ENCODE results near the gene SULT2A1.
A peak's percentile ranks its signal among the peaks of the same experiment; 100 is the strongest.
"Not testable (repeated sequence)": the region's sequence is repeated elsewhere in the genome, so short reads cannot be mapped to it uniquely, and the experiment has no call there.

SULT2A1 gene, protein sequence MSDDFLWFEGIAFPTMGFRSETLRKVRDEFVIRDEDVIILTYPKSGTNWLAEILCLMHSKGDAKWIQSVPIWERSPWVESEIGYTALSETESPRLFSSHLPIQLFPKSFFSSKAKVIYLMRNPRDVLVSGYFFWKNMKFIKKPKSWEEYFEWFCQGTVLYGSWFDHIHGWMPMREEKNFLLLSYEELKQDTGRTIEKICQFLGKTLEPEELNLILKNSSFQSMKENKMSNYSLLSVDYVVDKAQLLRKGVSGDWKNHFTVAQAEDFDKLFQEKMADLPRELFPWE

GRCh38 chr19:47886010-47886559, at the start of gene SULT2A1:
Gene SULT2A1, minus strand, starts transcription at chr19:47886315. Its CDS starts 58 bp downstream, at chr19:47886257.
- no peak for DNase-seq (ENCODE audit: low spot score)

GRCh38 chr19:47928581-47928980, 42.5 kb upstream of the SULT2A1 start:
- not testable (repeated sequence) for DNase-seq (ENCODE audit: low spot score)

- DNase-seq (ENCODE audit: low spot score): not testable (repeated sequence)
These were observed 34.0 kb upstream of the SULT2A1 start for GRCh38 chr19:47920107-47920506.

DNA sequence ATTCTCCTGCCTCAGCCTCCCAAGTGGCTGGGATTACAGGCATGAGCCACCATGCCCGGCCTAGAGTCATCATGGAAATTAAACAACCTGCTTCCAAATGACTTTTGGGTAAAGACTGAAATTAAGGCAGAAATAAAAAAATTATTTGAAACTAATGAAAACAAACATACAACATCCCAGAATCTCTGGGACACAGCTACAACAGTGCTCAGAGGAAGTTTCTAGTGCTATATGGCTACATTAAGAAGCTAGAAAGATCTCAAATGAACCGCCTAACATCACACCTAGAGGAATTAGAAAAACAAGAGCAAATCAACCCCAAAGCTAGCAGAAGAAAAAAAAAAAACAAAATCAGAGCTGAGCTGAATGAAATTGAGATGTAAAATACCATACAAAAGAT, 24.1 kb upstream of the SULT2A1 start:
- DNase-seq (ENCODE audit: low spot score): not testable (repeated sequence)

DNA sequence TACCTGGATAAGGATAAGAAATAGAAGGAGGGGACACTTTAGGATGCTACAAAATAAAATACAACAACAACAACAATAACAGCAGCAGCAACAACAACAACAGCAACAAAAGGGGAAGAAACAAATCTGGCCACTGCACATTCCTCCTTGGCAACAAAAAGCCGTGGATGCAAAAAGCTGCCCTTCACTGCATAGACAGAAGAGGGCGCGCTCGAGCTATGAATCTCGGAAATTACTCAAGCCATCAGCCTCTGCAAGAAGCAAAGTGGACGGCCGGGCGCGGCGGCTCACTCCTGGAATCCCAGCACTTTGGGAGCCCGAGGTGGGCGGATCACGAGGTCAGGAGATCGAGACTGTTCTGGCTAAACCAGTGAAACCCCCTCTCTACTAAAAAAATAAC, 23.2 kb upstream of the SULT2A1 start:
- not testable (repeated sequence) for DNase-seq (ENCODE audit: low spot score)

DNA sequence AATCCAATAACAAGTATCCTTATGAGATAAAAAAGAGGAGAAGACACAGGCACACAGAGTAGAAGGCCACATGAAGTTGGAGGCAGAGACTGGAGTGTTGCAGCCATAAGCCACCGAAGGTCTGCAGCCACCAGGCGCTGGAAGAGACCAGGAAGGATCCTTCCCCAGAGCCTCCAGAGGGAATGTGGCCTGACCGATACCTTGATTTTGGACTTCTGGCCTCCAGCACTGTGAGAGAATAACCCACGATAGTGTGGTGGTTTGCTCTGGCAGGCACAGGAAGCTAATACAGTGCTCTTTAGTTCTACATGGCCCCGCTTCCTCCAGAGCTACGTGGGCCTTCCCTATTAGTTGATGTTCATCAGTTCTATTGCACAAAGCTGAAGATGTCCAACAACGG, 15.3 kb upstream of the SULT2A1 start:
- DNase-seq (ENCODE audit: low spot score): no peak

- DNase-seq (ENCODE audit: low spot score): no peak
These were observed 13.2 kb upstream of the SULT2A1 start for GRCh38 chr19:47899335-47899734.

- DNase-seq (ENCODE audit: low spot score): no peak
These were observed 11.7 kb upstream of the SULT2A1 start for GRCh38 chr19:47897861-47898260.

GRCh38 chr19:47896773-47897172, 10.7 kb upstream of the SULT2A1 start:
- no peak for DNase-seq (ENCODE audit: low spot score)

DNA sequence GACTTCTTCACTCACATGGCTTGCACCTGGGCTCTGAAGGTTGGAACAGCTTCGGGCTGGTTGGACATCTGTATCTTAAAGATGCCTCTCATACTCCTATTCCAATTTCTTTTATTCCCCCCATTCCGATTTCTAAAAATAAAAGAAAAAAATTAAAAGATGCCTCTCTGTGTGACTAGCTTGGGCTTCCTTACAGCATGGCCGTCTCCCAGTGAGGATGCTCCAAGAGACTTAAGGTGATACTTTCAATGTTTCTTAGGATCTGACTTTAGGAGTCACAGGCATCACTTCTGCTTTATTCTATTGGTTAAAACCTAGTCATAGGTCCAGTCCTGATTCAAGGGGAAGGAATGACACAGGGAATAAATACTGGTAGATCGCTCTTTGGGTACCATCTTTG, 9.9 kb upstream of the SULT2A1 start:
- DNase-seq (ENCODE audit: low spot score): no peak

DNA sequence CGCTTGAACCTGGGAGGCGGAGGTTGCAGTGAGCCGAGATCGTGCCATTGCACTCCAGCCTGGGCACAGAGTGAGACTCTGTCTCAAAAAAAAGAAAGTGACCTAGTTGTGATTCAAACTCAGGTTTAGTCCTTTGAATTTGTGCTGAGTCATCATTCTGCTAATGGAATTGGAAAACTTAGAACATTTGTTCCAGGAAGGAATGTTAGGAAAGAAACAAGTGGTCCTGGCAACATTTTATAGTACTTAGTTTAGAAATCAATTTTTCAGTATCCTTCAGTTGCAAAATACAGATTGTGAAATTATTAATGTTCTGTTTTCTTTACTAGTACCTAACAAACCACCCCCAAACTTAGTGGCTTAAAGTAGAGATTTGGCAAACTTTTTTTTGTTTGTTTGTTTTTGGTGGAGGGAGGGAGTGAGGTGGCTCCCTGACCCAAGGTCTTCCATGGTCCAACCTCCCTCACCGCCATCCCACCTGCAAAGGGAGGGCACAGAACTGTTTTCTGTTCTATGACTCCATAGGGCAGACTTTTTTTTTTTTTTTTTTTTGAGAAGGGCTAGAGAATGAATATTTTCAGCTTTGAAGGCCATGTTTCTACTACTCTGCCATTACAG, 9.2 kb upstream of the SULT2A1 start:
- DNase-seq (ENCODE audit: low spot score): no peak

- no peak for DNase-seq (ENCODE audit: low spot score)
These were observed 6.0 kb upstream of the SULT2A1 start for GRCh38 chr19:47891923-47892666.

GRCh38 chr19:47891622-47891922, 5.5 kb upstream of the SULT2A1 start:
- DNase-seq (ENCODE audit: low spot score): no peak

DNA sequence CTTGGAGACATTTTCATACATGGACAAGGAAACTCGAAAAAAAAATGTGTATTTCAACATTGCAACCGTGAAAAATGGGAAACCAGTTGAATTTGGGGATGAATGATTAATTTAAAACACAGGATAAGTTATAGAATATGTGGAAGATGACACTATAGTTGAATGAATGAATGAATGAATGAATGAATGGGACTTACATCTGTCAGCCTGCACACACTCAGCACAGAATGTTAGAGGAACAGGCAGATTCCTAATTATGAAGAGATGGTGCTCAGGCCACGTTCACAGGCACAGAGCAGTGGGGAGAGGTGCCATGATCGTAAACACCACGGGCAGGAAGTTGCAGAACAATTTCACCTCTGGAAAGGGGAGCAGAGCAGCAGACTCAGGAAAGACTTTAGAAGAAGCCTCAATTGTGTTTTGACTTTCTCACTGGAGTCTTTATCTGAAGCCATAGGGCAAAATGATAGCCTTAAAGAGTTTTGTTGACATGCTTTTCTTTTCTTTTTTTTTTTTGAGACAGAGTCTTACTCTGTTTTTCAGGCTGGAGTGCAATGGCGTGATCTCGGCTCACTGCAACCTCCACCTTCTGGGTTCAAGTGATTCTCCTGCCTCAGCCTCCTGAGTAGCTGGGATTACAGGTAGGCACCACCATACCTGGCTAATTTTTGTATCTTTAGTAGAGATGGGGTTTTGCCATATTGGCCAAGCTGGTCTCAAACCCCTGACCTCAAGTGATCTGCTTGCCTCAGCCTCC, 4.9 kb upstream of the SULT2A1 start:
- no peak for DNase-seq (ENCODE audit: low spot score)

DNA sequence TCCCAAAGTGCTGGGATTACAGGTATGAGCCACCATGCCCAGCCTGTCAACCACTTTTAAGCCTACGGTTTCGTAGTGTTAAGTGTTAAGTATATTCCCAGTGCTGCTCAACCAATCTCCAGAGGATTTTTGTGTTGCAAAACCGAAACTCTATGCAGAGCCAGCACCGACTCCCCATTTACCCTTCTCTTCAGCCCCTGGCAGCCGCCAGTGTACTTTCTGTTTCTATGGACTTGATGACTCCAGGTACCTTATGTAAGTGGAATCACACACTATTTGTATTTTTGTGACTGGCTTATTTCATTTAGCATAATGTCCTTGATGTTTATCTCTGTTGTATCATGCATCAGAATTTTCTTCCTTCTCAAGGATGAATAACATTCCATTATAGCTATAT, 1.1 kb downstream of the SULT2A1 start:
- DNase-seq (ENCODE audit: low spot score): no peak

GRCh38 chr19:47882890-47883289, 3.2 kb downstream of the SULT2A1 start:
- no peak for DNase-seq (ENCODE audit: low spot score)

GRCh38 chr19:47881757-47882156, 4.4 kb downstream of the SULT2A1 start:
- DNase-seq (ENCODE audit: low spot score): no peak

- DNase-seq (ENCODE audit: low spot score): not testable (repeated sequence)
These were observed 6.7 kb downstream of the SULT2A1 start for GRCh38 chr19:47879385-47879784.

DNA sequence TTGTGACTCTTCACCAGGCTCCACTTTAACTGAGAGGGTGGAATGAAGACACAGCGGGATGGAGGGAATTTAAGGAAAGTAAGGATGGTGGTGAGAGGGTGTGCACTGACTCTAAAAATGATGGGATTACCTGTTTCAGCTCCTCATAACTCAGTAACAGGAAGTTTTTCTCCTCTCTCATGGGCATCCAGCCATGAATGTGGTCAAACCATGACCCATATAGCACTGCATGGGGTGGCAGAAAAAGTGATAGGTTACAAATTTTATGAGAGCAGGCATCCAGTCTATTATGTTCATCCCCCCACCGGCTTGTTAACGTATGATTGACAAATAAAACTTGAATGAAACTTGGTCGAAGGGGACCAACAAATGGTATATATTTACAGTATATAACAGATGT, 7.2 kb downstream of the SULT2A1 start:
- no peak for DNase-seq (ENCODE audit: low spot score)

DNA sequence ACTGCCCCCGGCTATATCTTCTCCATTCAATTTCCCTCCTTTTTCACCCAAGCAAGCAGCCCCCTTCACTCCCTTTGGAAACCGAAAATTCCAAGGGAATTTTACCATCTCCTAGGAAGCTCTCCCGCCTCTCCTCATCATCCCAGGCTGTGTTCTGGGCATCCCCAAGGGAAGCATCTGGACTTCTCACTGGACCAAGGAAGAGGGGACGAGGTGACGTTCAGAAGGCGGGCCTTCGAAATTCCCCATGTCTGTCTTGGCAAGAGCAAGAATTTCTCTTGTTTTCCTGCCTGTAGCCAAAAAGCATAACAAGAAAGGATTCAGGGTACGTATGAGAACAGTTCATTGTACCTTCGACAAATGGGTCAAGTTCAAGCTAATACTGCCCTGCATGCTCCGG, 20.9 kb downstream of the SULT2A1 start:
- DNase-seq (ENCODE audit: low spot score): no peak

DNA sequence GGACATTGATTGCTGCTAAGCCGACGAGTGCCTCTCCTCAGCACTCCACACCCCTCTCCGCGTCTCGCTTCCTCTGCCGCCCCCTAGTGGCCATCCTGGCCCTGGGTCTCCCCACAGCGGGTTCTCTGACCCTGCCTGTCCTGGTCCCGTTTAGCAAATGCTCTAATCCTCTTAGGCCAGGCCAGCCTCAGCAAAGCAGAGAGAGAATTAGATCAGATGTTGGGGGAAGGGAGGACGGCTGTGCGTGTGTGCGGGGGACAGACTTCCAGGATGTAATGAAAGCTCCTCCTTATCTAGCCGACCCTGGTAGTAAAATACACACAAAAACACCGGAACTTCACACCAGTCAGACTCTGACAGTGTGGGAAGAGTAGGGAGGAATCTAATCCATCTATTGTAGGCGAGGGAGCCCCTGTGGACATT, 22.6 kb downstream of the SULT2A1 start:
- peak; percentile 72 for DNase-seq (ENCODE audit: low spot score)

DNA sequence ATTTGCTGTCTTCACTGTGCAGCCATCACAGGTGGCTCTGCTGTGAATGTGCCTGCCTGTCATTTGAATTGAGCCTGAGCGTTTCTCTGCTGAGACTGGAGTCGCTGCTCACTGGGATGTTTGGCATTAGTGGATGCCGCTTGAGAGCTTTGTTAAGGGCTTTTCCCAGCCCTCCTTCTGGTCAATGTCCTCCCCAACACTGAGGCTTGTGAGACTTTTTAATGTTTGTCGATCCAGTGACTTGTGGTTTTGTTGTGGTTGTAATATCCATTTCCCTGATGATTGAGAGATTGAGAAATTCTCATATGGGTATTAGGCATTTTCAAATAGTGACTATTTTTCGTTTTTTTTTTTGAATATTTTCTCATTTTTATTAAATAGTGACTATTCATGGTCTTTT, 24.5 kb downstream of the SULT2A1 start:
- DNase-seq (ENCODE audit: low spot score): no peak
